CD4-positive, alpha-beta T cell (primary cell): ENCODE measurements around the gene COX7A2. TPM values are rescaled to one million over a fixed set of nuclear protein-coding genes. Genes with fewer than 3 reads are reported as not detected.

ENCODE experiments used
- ATAC-seq: fragments of 200-7000 bp; cut with Tn5 transposase; one replicate; pipeline ENCODE4 v1.10.0; 2022; ENCODE audit warnings: mild to moderate bottlenecking; ENCODE audit not compliant: poor library complexity
- CTCF ChIA-PET: fragments of 350-600 bp; sonication (Branson Sonifier 250); formaldehyde crosslinking; loops from one replicate; lab custom pipeline; 2021; ENCODE audit warnings: antibody characterized with exemption, inconsistent platforms; lab: Charles Lee
- POLR2A ChIA-PET: fragments of 350-600 bp; sonication (Branson Sonifier 250); formaldehyde crosslinking; loops from one replicate; lab custom pipeline; 2021; ENCODE audit warnings: antibody characterized with exemption, inconsistent platforms; lab: Charles Lee
- DNase-seq, 14 experiments: peaks; one replicate each; pipeline ENCODE4 v3.0.0-alpha.2; 2013 to 2020; ENCODE audit warnings: mixed read lengths in 2 of 14
- H3K27ac ChIP-seq, 2 donors: one replicate each; pipeline versions ENCODE4 v1.5.1 to v1.7.0; 2013; ENCODE audit warnings: low read length in 2 of 2, low read depth in 1 of 2, mild to moderate bottlenecking in 1 of 2
- H3K27me3 ChIP-seq, 2 experiments: 1 replicate in 1 of 2; 2 replicates in 1 of 2; pipeline versions ENCODE4 v1.6.1 to v1.7.0; 2013; ENCODE audit warnings: low read length in 2 of 2, control low read depth in 1 of 2, mild to moderate bottlenecking in 1 of 2, moderate library complexity in 1 of 2; ENCODE audit not compliant: insufficient read depth in 2 of 2, control insufficient read depth in 1 of 2
- H3K36me3 ChIP-seq: one replicate; pipeline ENCODE4 v1.6.1; 2013; ENCODE audit warnings: low read length, control low read depth; ENCODE audit not compliant: insufficient read depth
- H3K4me1 ChIP-seq: one replicate; pipeline ENCODE4 v1.6.1; 2013; ENCODE audit warnings: low read length, control low read depth; ENCODE audit not compliant: insufficient read depth
- H3K4me3 ChIP-seq: one replicate; pipeline ENCODE4 v1.5.1; 2013; ENCODE audit warnings: mild to moderate bottlenecking, low read length, moderate library complexity
- H3K9me3 ChIP-seq, 2 experiments: 1 replicate in 1 of 2; 2 replicates in 1 of 2; pipeline versions ENCODE4 v1.6.1 to v1.7.0; 2013; ENCODE audit warnings: low read length in 2 of 2, mild to moderate bottlenecking in 2 of 2, control low read depth in 1 of 2, moderate library complexity in 1 of 2; ENCODE audit not compliant: control insufficient read depth in 1 of 2, insufficient read depth in 1 of 2
- H3K27ac Mint-ChIP-seq: one replicate; pipeline ENCODE4 v1.8.0; 2020; ENCODE audit warnings: mixed read lengths
- H3K27me3 Mint-ChIP-seq: one replicate; pipeline ENCODE4 v1.8.0; 2021; ENCODE audit warnings: mixed read lengths
- H3K36me3 Mint-ChIP-seq: one replicate; pipeline ENCODE4 v1.8.0; 2021; ENCODE audit warnings: low read depth, mixed read lengths
- H3K4me1 Mint-ChIP-seq: one replicate; pipeline ENCODE4 v1.8.0; 2021; ENCODE audit warnings: low read depth, mixed read lengths
- H3K4me3 Mint-ChIP-seq: one replicate; pipeline ENCODE4 v1.8.0; 2020; ENCODE audit warnings: mild to moderate bottlenecking, mixed read lengths
- H3K9me3 Mint-ChIP-seq: one replicate; pipeline ENCODE4 v1.8.0; 2020; ENCODE audit warnings: mixed read lengths
- CTCF ChIP-seq: fragments of 200-600 bp; IDR thresholded peaks from one replicate; pipeline ENCODE4 v1.8.0; 2022; ENCODE audit warnings: antibody characterized with exemption, mild to moderate bottlenecking
- intact Hi-C, 2 experiments: fragments of 100-400 bp; cut with DNase I in 1 of 2; cut with micrococcal nuclease in 1 of 2; formaldehyde crosslinking; loops; one replicate each; pipeline versions ENCODE4 v1.15.1 to v1.9.0; 2023 to 2025; cut with DNase I, micrococcal nuclease
- total RNA-seq, 174 experiments: library from RNA in 2 of 174; stranded (reverse) in 2 of 174; gene quantifications; one replicate each; pipeline ENCODE4 v1.2.3 and lab custom pipeline; 2021 to 2026

COX7A2 gene
- total RNA-seq, 2 experiments from 2014 or later, result 189 to 195 TPM

GRCh38 chr6:75224303-75224926, 19.2 kb downstream of the COX7A2 start:
- TF ChIP-seq CTCF, result no peak

GRCh38 chr6:75223428-75223827, 20.2 kb downstream of the COX7A2 start:
- no peak overlapping the region for H3K27ac Mint-ChIP-seq
- Histone ChIP-seq H3K4me1 (no peaks in the 10 kb centered on the region), H3K9me3 (no peaks in the 10 kb centered on the region), H3K27ac (no peak overlapping the region), H3K36me3 (no peaks in the 10 kb centered on the region), H3K4me3 (no peak overlapping the region), H3K27me3 (peaks cover 5 to 15% of the 10 kb centered on the region in 2 experiments)
- intact Hi-C loops, result no loop called here
- no peaks in the 10 kb centered on the region for H3K36me3 Mint-ChIP-seq
- DNase-seq, result no peak
- peaks cover 43% of the 10 kb centered on the region for H3K27me3 Mint-ChIP-seq
- no peak overlapping the region for H3K4me3 Mint-ChIP-seq
- CTCF ChIA-PET, result no interaction called here
- POLR2A ChIA-PET, result no interaction called here
- ATAC-seq, result no peak
- H3K4me1 Mint-ChIP-seq, result no peaks in the 10 kb centered on the region
- TF ChIP-seq CTCF, result no peak
- no peaks in the 10 kb centered on the region for H3K9me3 Mint-ChIP-seq

More at GRCh38 chr6:75224303-75224926, 19.2 kb downstream of the COX7A2 start:
- DNase-seq (no peak), ATAC-seq (no peak)
- Histone ChIP-seq H3K4me3 (no peak overlapping the region), H3K27ac (no peak overlapping the region), H3K9me3 (no peaks in the 10 kb centered on the region), H3K27me3 (peaks cover 5 to 15% of the 10 kb centered on the region in 2 experiments), H3K36me3 (no peaks in the 10 kb centered on the region), H3K4me1 (no peaks in the 10 kb centered on the region)
- ChIA-PET CTCF (no interaction called here), POLR2A (no interaction called here)
- Mint-ChIP-seq H3K4me1 (no peaks in the 10 kb centered on the region), H3K27ac (no peak overlapping the region), H3K36me3 (no peaks in the 10 kb centered on the region), H3K9me3 (no peaks in the 10 kb centered on the region), H3K4me3 (no peak overlapping the region), H3K27me3 (peaks cover 35% of the 10 kb centered on the region)
- intact Hi-C loops, result no loop called here

- Histone ChIP-seq H3K27ac (no peak overlapping the region), H3K4me3 (no peak overlapping the region), H3K4me1 (no peaks in the 10 kb centered on the region), H3K36me3 (no peaks in the 10 kb centered on the region), H3K9me3 (no peaks in the 10 kb centered on the region), H3K27me3 (peaks cover 5 to 21% of the 10 kb centered on the region in 2 experiments)
- POLR2A ChIA-PET, result no interaction called here
- CTCF ChIA-PET, result no interaction called here
- Mint-ChIP-seq H3K4me1 (no peaks in the 10 kb centered on the region), H3K27me3 (peaks cover 54% of the 10 kb centered on the region), H3K27ac (no peak overlapping the region), H3K36me3 (no peaks in the 10 kb centered on the region), H3K9me3 (no peaks in the 10 kb centered on the region), H3K4me3 (no peak overlapping the region)
- ATAC-seq, result no peak
- intact Hi-C loops, result no loop called here
- no peak for DNase-seq
- no peak for TF ChIP-seq CTCF
Observed at GRCh38 chr6:75222261-75222660, 21.3 kb downstream of the COX7A2 start.
